HG03460 (cell line): Measurements from ENCODE around the gene CRYGS.
"Not testable (repeated sequence)": the region's sequence is repeated elsewhere in the genome, so short reads cannot be mapped to it uniquely, and the experiment has no call there.

Experiments
- ATAC-seq: cut with Tn5 transposase; IDR thresholded peaks from one replicate; pipeline ENCODE4 v1.9.1; 2021; ENCODE audit not compliant: unreplicated experiment

Gene CRYGS

GRCh38 chr3:186520431-186520830 is 23.7 kb downstream of the CRYGS start:
- no peak for ATAC-seq

GRCh38 chr3:186519021-186519658 is 25.0 kb downstream of the CRYGS start:
- ATAC-seq: peak; percentile 48

GRCh38 chr3:186517218-186517617 is 27.0 kb downstream of the CRYGS start:
- ATAC-seq: no peak

- no peak for ATAC-seq
These were observed 27.5 kb downstream of the CRYGS start for GRCh38 chr3:186516646-186517045.

GRCh38 chr3:186515125-186515524 is 29.1 kb downstream of the CRYGS start:
- ATAC-seq: no peak

GRCh38 chr3:186514296-186515002 is 29.7 kb downstream of the CRYGS start:
- ATAC-seq: no peak

GRCh38 chr3:186513386-186513785 is 30.8 kb downstream of the CRYGS start:
- no peak for ATAC-seq

GRCh38 chr3:186512570-186513302 is 31.4 kb downstream of the CRYGS start:
- ATAC-seq: no peak

- no peak for ATAC-seq
These were observed 32.5 kb downstream of the CRYGS start for GRCh38 chr3:186511702-186512101.

- ATAC-seq: peak; percentile 79
These were observed 32.9 kb downstream of the CRYGS start for GRCh38 chr3:186511245-186511644.

GRCh38 chr3:186510374-186511079 is 33.7 kb downstream of the CRYGS start:
- peak; percentile 27 for ATAC-seq

GRCh38 chr3:186509423-186509822 is 34.8 kb downstream of the CRYGS start:
- ATAC-seq: no peak

- ATAC-seq: no peak
These were observed 37.3 kb downstream of the CRYGS start for GRCh38 chr3:186506857-186507256.

- ATAC-seq: no peak
These were observed 37.9 kb downstream of the CRYGS start for GRCh38 chr3:186506191-186506739.

GRCh38 chr3:186502966-186503712 is 41.0 kb downstream of the CRYGS start:
- ATAC-seq: no peak

- no peak for ATAC-seq
These were observed 41.8 kb downstream of the CRYGS start for GRCh38 chr3:186502138-186502948.

- not testable (repeated sequence) for ATAC-seq
These were observed 44.2 kb downstream of the CRYGS start for GRCh38 chr3:186499949-186500348.

- not testable (repeated sequence) for ATAC-seq
These were observed 46.2 kb downstream of the CRYGS start for GRCh38 chr3:186498022-186498421.

- ATAC-seq: no peak
These were observed 46.6 kb downstream of the CRYGS start for GRCh38 chr3:186497608-186498007.

- no peak for ATAC-seq
These were observed 47.5 kb downstream of the CRYGS start for GRCh38 chr3:186496635-186497034.
